SK-N-SH treated with all-trans-retinoic acid at 6 μM for 48 hours (cell line): ENCODE results near the gene FITM1.

ENCODE experiments used
- ATAC-seq: fragments of 200-7000 bp; cut with Tn5 transposase; 3 replicates; pipeline ENCODE4 v1.9.1; 2020; ENCODE audit warnings: mild to moderate bottlenecking, moderate library complexity
- ARNTL ChIP-seq: fragments of 450-650 bp; formaldehyde crosslinking; IDR thresholded peaks from 2 replicates; pipeline ENCODE4 v1.5.0; 2020; ENCODE audit warnings: low read depth, mild to moderate bottlenecking, moderate library complexity, borderline replicate concordance
- BACH2 ChIP-seq: fragments of 250-450 bp; sonication (Bioruptor Pico); IDR thresholded peaks from 2 replicates; pipeline ENCODE4 v1.9.0; 2021; ENCODE audit warnings: mild to moderate bottlenecking, borderline replicate concordance
- CREB5 ChIP-seq: fragments of 250-450 bp; sonication (Bioruptor Pico); IDR thresholded peaks from 2 replicates; pipeline ENCODE4 v1.5.1; 2020; ENCODE audit warnings: low read depth, mild to moderate bottlenecking, moderate library complexity
- CSDC2 ChIP-seq: fragments of 250-450 bp; sonication (Bioruptor Pico); IDR thresholded peaks from 2 replicates; pipeline ENCODE4 v1.5.0; 2020; ENCODE audit warnings: mild to moderate bottlenecking, moderate library complexity
- CSRNP3 ChIP-seq: fragments of 250-450 bp; sonication (Bioruptor Pico); IDR thresholded peaks from 2 replicates; pipeline ENCODE4 v1.5.1; 2021; ENCODE audit warnings: mild to moderate bottlenecking, moderate library complexity
- ESRRG ChIP-seq: fragments of 250-450 bp; sonication (Bioruptor Pico); IDR thresholded peaks from 2 replicates; pipeline ENCODE4 v1.6.1; 2021; ENCODE audit warnings: mild to moderate bottlenecking
- GLIS3 ChIP-seq: fragments of 250-450 bp; sonication (Bioruptor Pico); IDR thresholded peaks from 2 replicates; pipeline ENCODE4 v1.5.0; 2020; ENCODE audit warnings: mild to moderate bottlenecking, moderate library complexity
- OSR1 ChIP-seq: fragments of 250-450 bp; sonication (Bioruptor Pico); IDR thresholded peaks from 2 replicates; pipeline ENCODE4 v1.8.0; 2022; ENCODE audit warnings: moderate library complexity, mild to moderate bottlenecking, inconsistent platforms
- PATZ1 ChIP-seq: fragments of 250-450 bp; sonication (Bioruptor Pico); IDR thresholded peaks from 2 replicates; pipeline ENCODE4 v1.8.0; 2020; ENCODE audit warnings: mild to moderate bottlenecking, moderate library complexity, borderline replicate concordance
- RARB ChIP-seq: fragments of 250-450 bp; sonication (Bioruptor Pico); IDR thresholded peaks from 2 replicates; pipeline ENCODE4 v1.8.0; 2021; ENCODE audit warnings: mild to moderate bottlenecking, moderate library complexity
- SNAI2 ChIP-seq: fragments of 250-450 bp; sonication (Bioruptor Pico); IDR thresholded peaks from 2 replicates; pipeline ENCODE4 v1.5.0; 2020; ENCODE audit warnings: mild to moderate bottlenecking, moderate library complexity
- TCF4 ChIP-seq: fragments of 250-450 bp; sonication (Bioruptor Pico); IDR thresholded peaks from 2 replicates; pipeline ENCODE4 v1.8.0; 2021; ENCODE audit warnings: mild to moderate bottlenecking, moderate library complexity, borderline replicate concordance
- TOX ChIP-seq: fragments of 250-450 bp; sonication (Bioruptor Pico); IDR thresholded peaks from 2 replicates; pipeline ENCODE4 v1.8.0; 2021; ENCODE audit warnings: mild to moderate bottlenecking, moderate library complexity, borderline replicate concordance
- ZC3H10 ChIP-seq: fragments of 250-450 bp; sonication (Bioruptor Pico); IDR thresholded peaks from 2 replicates; pipeline ENCODE4 v1.5.1; 2021; ENCODE audit warnings: mild to moderate bottlenecking, moderate library complexity
- ZFP3 ChIP-seq: fragments of 250-450 bp; sonication (Bioruptor Pico); IDR thresholded peaks from 2 replicates; pipeline ENCODE4 v1.5.0; 2020; ENCODE audit warnings: mild to moderate bottlenecking, moderate library complexity
- ZFP30 ChIP-seq: fragments of 450-650 bp; formaldehyde crosslinking; IDR thresholded peaks from 2 replicates; pipeline ENCODE4 v1.5.0; 2022; ENCODE audit warnings: mild to moderate bottlenecking, moderate library complexity
- ZNF70 ChIP-seq: fragments of 450-650 bp; formaldehyde crosslinking; IDR thresholded peaks from 2 replicates; pipeline ENCODE4 v1.5.0; 2020; ENCODE audit warnings: mild to moderate bottlenecking, moderate library complexity
- TF ChIP-seq, protein P1 (sequence below): fragments of 250-450 bp; sonication (Bioruptor Pico); IDR thresholded peaks from 2 replicates; pipeline ENCODE4 v1.8.0; 2021; ENCODE audit warnings: low read depth, mild to moderate bottlenecking, moderate library complexity, borderline replicate concordance
- TF ChIP-seq, protein P2 (sequence below): fragments of 250-450 bp; sonication (Bioruptor Pico); IDR thresholded peaks from 2 replicates; pipeline ENCODE4 v1.5.0; 2020; ENCODE audit warnings: mild to moderate bottlenecking, moderate library complexity

The FITM1 gene

GRCh38 chr14:24085215-24085614, 45.2 kb upstream of the FITM1 start:
- no peak for TF ChIP-seq RARB
- no peak for ATAC-seq

DNA sequence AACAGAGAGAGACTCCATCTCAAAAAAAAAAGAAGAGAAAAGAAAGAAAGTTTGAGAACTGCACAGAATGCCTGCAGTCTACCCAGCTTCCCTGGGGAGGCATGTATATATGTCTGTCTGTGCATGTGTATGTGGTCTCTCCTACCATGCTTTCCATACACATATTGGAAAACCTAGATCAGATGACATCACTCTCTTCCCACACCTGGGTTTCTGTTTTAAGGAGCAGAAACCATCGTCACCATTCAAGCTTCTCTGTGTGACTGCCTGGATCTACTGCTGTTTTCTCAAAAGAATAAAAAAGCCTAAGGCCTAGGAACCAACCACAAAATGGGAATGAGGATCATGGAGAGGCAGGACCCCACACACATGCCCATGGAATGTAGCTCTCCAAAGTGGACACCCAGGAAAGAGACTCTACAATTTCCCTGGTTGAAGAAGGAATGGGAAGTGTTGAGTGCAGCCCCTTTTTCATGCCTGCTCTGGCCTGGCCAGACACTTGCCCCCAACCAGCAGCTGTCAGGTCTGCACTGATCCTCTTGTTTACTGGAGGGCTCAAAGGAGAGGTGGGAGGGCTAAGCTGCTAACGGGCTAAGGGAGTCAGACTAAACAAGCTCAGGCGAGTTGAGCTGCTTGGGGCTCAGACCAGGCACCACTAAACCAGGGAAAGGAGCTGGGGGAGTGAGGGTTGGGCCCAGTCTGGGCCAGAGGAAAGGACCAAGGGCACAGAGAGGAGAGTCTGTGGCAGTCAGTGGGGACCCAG, 44.1 kb upstream of the FITM1 start:
- no peak for ATAC-seq
- TF ChIP-seq PATZ1 (CRISPR knock-in tag) (no peak), OSR1 (CRISPR knock-in tag) (no peak), BACH2 (CRISPR knock-in tag) (no peak), RARB (no peak), ZFP30 (CRISPR knock-in tag) (no peak), CSRNP3 (CRISPR knock-in tag) (no peak), ZC3H10 (CRISPR knock-in tag) (no peak), GLIS3 (CRISPR knock-in tag) (no peak), CSDC2 (no peak), ESRRG (CRISPR knock-in tag) (no peak), ZFP3 (CRISPR knock-in tag) (no peak), SNAI2 (CRISPR knock-in tag) (no peak), CREB5 (no peak), TCF4 (CRISPR knock-in tag) (no peak), ZNF70 (CRISPR knock-in tag) (no peak)
- TF ChIP-seq, protein P1, sequence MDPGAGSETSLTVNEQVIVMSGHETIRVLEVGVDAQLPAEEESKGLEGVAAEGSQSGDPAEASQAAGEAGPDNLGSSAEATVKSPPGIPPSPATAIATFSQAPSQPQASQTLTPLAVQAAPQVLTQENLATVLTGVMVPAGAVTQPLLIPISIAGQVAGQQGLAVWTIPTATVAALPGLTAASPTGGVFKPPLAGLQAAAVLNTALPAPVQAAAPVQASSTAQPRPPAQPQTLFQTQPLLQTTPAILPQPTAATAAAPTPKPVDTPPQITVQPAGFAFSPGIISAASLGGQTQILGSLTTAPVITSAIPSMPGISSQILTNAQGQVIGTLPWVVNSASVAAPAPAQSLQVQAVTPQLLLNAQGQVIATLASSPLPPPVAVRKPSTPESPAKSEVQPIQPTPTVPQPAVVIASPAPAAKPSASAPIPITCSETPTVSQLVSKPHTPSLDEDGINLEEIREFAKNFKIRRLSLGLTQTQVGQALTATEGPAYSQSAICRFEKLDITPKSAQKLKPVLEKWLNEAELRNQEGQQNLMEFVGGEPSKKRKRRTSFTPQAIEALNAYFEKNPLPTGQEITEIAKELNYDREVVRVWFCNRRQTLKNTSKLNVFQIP (CRISPR knock-in tag), result no peak
- TF ChIP-seq, protein P2, sequence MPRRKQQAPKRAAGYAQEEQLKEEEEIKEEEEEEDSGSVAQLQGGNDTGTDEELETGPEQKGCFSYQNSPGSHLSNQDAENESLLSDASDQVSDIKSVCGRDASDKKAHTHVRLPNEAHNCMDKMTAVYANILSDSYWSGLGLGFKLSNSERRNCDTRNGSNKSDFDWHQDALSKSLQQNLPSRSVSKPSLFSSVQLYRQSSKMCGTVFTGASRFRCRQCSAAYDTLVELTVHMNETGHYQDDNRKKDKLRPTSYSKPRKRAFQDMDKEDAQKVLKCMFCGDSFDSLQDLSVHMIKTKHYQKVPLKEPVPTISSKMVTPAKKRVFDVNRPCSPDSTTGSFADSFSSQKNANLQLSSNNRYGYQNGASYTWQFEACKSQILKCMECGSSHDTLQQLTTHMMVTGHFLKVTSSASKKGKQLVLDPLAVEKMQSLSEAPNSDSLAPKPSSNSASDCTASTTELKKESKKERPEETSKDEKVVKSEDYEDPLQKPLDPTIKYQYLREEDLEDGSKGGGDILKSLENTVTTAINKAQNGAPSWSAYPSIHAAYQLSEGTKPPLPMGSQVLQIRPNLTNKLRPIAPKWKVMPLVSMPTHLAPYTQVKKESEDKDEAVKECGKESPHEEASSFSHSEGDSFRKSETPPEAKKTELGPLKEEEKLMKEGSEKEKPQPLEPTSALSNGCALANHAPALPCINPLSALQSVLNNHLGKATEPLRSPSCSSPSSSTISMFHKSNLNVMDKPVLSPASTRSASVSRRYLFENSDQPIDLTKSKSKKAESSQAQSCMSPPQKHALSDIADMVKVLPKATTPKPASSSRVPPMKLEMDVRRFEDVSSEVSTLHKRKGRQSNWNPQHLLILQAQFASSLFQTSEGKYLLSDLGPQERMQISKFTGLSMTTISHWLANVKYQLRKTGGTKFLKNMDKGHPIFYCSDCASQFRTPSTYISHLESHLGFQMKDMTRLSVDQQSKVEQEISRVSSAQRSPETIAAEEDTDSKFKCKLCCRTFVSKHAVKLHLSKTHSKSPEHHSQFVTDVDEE, result no peak

DNA sequence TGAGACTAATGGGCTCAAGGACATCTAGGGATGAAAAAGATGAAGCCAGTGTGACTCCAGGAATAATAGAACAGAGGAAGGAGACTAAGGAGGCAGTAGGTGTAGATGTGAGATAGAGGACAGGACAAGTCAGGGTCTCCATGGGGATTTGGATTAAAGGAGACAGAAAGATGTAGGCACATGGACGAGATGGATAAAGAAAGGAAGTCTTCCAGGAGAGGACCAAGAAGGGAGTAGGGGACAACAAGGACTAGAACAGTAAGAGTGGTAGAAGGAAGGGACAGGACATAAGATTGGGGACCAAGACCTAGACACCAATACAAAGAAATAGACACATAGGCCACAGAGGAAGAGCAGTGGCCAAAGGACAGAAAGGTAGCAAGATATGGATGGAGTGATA, 43.5 kb upstream of the FITM1 start:
- no peak for TF ChIP-seq TOX (CRISPR knock-in tag)
- no peak for TF ChIP-seq CSDC2
- TF ChIP-seq ZNF70 (CRISPR knock-in tag), result no peak
- no peak for TF ChIP-seq BACH2 (CRISPR knock-in tag)
- no peak for TF ChIP-seq CSRNP3 (CRISPR knock-in tag)
- TF ChIP-seq SNAI2 (CRISPR knock-in tag), result no peak
- TF ChIP-seq ARNTL, result no peak
- TF ChIP-seq ESRRG (CRISPR knock-in tag), result no peak
- no peak for ATAC-seq
